ENCODE data around the gene ELFN1.
A peak's percentile ranks its signal among the peaks of the same experiment; 100 is the strongest.

ELFN1 gene

GRCh38 chr7:1664711-1665548, 5.1 kb upstream of the ELFN1 start:
- peak; percentile 12 for DNase-seq

- DNase-seq, result no peak
Observed at GRCh38 chr7:1665549-1666316, 4.3 kb upstream of the ELFN1 start.

GRCh38 chr7:1666317-1666822, 3.7 kb upstream of the ELFN1 start:
- DNase-seq, result no peak

GRCh38 chr7:1666823-1667565, 3.1 kb upstream of the ELFN1 start:
- DNase-seq, result no peak

GRCh38 chr7:1667566-1668395, 2.3 kb upstream of the ELFN1 start:
- DNase-seq, result no peak

- no peak for DNase-seq
Observed at GRCh38 chr7:1668396-1669063, 1.5 kb upstream of the ELFN1 start.

- no peak for DNase-seq
Observed at GRCh38 chr7:1669064-1669951, 769 bp upstream of the ELFN1 start.

- no peak for DNase-seq
Observed at GRCh38 chr7:1670894-1671593, 967 bp downstream of the ELFN1 start.

- DNase-seq, result no peak
Observed at GRCh38 chr7:1671594-1672451, 1.7 kb downstream of the ELFN1 start.

- no peak for DNase-seq
Observed at GRCh38 chr7:1672851-1673486, 2.9 kb downstream of the ELFN1 start.

GRCh38 chr7:1673581-1674118, 3.6 kb downstream of the ELFN1 start:
- DNase-seq, result no peak

GRCh38 chr7:1674161-1675035, 4.3 kb downstream of the ELFN1 start:
- DNase-seq, result no peak

GRCh38 chr7:1675036-1675671, 5.1 kb downstream of the ELFN1 start:
- no peak for DNase-seq

- no peak for DNase-seq
Observed at GRCh38 chr7:1675673-1676549, 5.8 kb downstream of the ELFN1 start.

- no peak for DNase-seq
Observed at GRCh38 chr7:1676550-1677078, 6.5 kb downstream of the ELFN1 start.
